ENCODE data around the gene ZNF274.
"Not testable (repeated sequence)": the region's sequence is repeated elsewhere in the genome, so short reads cannot be mapped to it uniquely, and the experiment has no call there.

ZNF274 gene

GRCh38 chr19:58182989-58183816, at the start of gene ZNF274:
ZNF274 (plus strand) TSS chr19:58183061; CDS start chr19:58183966, 905 bp downstream.
- DNase-seq, result peak; percentile 83 to 84

GRCh38 chr19:58134244-58134643, 48.6 kb upstream of the ZNF274 start:
- no peak for DNase-seq

- no peak for DNase-seq
These were observed 37.0 kb upstream of the ZNF274 start for GRCh38 chr19:58145849-58146248.

- DNase-seq, result not testable (repeated sequence)
These were observed 35.4 kb upstream of the ZNF274 start for GRCh38 chr19:58147475-58147874.

GRCh38 chr19:58150328-58150921, 32.4 kb upstream of the ZNF274 start, which contains the start of gene ZNF329:
ZNF329 (minus strand) TSS chr19:58150789; CDS start chr19:58129503, 21,286 bp downstream.
- peak; percentile 75 to 76 for DNase-seq

- no peak for DNase-seq
These were observed 29.5 kb upstream of the ZNF274 start for GRCh38 chr19:58153386-58153785.

GRCh38 chr19:58154287-58154678, 28.6 kb upstream of the ZNF274 start:
- DNase-seq, result no peak

GRCh38 chr19:58154679-58155648, 27.9 kb upstream of the ZNF274 start:
- DNase-seq, result peak; percentile 89 to 90

GRCh38 chr19:58157045-58157728, 25.7 kb upstream of the ZNF274 start:
- no peak for DNase-seq

- no peak for DNase-seq
These were observed 16.6 kb upstream of the ZNF274 start for GRCh38 chr19:58166268-58166667.

- no peak for DNase-seq
These were observed 16.1 kb upstream of the ZNF274 start for GRCh38 chr19:58166708-58167280.

GRCh38 chr19:58170860-58171259, 12.0 kb upstream of the ZNF274 start:
- no peak for DNase-seq

GRCh38 chr19:58181902-58182576, 822 bp upstream of the ZNF274 start:
- peak; percentile 25 to 42 for DNase-seq

GRCh38 chr19:58182577-58182988, 278 bp upstream of the ZNF274 start:
- peak; percentile 61 to 69 for DNase-seq

- peak in 1 of 2 experiments; percentile 8 for DNase-seq
These were observed 955 bp downstream of the ZNF274 start for GRCh38 chr19:58183817-58184215.

GRCh38 chr19:58196901-58197616, 14.2 kb downstream of the ZNF274 start:
- DNase-seq, result peak; percentile 17 to 40

GRCh38 chr19:58203814-58204475, 21.1 kb downstream of the ZNF274 start:
- no peak for DNase-seq

- no peak for DNase-seq
These were observed 21.7 kb downstream of the ZNF274 start for GRCh38 chr19:58204566-58204965.

GRCh38 chr19:58209577-58209976, 26.7 kb downstream of the ZNF274 start:
- no peak for DNase-seq
